ENCODE data around the gene CFAP107.
"Not testable (repeated sequence)": the region's sequence is repeated elsewhere in the genome, so short reads cannot be mapped to it uniquely, and the experiment has no call there.

Gene CFAP107

GRCh38 chr1:12714710-12715475 is 31.1 kb upstream of the CFAP107 start:
- Histone ChIP-seq H3K27me3 (ENCODE audit: control insufficient read depth, insufficient read depth, low read length) (no peaks in the 10 kb centered on the region), H3K4me1 (ENCODE audit: control insufficient read depth, low read depth, low read length) (peaks cover 45% of the 10 kb centered on the region), H3K27ac (ENCODE audit: low read length) (no peak overlapping the region), H3K9ac (ENCODE audit: low read length) (no peak overlapping the region), H3K4me3 (ENCODE audit: low read length) (no peak overlapping the region), H3K9me3 (ENCODE audit: control insufficient read depth, low read depth, low read length) (no peaks in the 10 kb centered on the region), H3K36me3 (ENCODE audit: control insufficient read depth, low read depth, low read length) (no peaks in the 10 kb centered on the region)

- H3K4me3 ChIP-seq (ENCODE audit: low read length), result no peak within 1 kb of the TSS
- H3K4me1 ChIP-seq (ENCODE audit: control insufficient read depth, low read depth, low read length), result peaks cover 45% of the 10 kb centered on the region
- H3K9ac ChIP-seq (ENCODE audit: low read length), result no peak within 1 kb of the TSS
These were observed 30.0 kb upstream of the CFAP107 start, which contains the start of gene AADACL3 for GRCh38 chr1:12715896-12716437. Gene AADACL3 (plus strand): TSS chr1:12716110. CDS start chr1:12716177, 67 bp downstream.

GRCh38 chr1:12717301-12717838 is 28.6 kb upstream of the CFAP107 start:
- no peak overlapping the region for H3K4me3 ChIP-seq (ENCODE audit: low read length)
- H3K36me3 ChIP-seq (ENCODE audit: control insufficient read depth, low read depth, low read length), result no peaks in the 10 kb centered on the region
- H3K27ac ChIP-seq (ENCODE audit: low read length), result no peak overlapping the region
- peaks cover 38% of the 10 kb centered on the region for H3K4me1 ChIP-seq (ENCODE audit: control insufficient read depth, low read depth, low read length)
- no peaks in the 10 kb centered on the region for H3K27me3 ChIP-seq (ENCODE audit: control insufficient read depth, insufficient read depth, low read length)
- H3K9ac ChIP-seq (ENCODE audit: low read length), result no peak overlapping the region
- no peaks in the 10 kb centered on the region for H3K9me3 ChIP-seq (ENCODE audit: control insufficient read depth, low read depth, low read length)

More at GRCh38 chr1:12715896-12716437, 30.0 kb upstream of the CFAP107 start, which contains the start of gene AADACL3:
- Histone ChIP-seq H3K9me3 (ENCODE audit: control insufficient read depth, low read depth, low read length) (no peaks in the 10 kb centered on the region), H3K36me3 (ENCODE audit: control insufficient read depth, low read depth, low read length) (no peaks in the 10 kb centered on the region), H3K27me3 (ENCODE audit: control insufficient read depth, insufficient read depth, low read length) (no peaks in the 10 kb centered on the region), H3K27ac (ENCODE audit: low read length) (no peak within 1 kb of the TSS)

- Histone ChIP-seq H3K9ac (ENCODE audit: low read length) (no peak overlapping the region), H3K4me1 (ENCODE audit: control insufficient read depth, low read depth, low read length) (peaks cover 4% of the 10 kb centered on the region), H3K36me3 (ENCODE audit: control insufficient read depth, low read depth, low read length) (no peaks in the 10 kb centered on the region), H3K27me3 (ENCODE audit: control insufficient read depth, insufficient read depth, low read length) (no peaks in the 10 kb centered on the region), H3K9me3 (ENCODE audit: control insufficient read depth, low read depth, low read length) (no peaks in the 10 kb centered on the region), H3K4me3 (ENCODE audit: low read length) (no peak overlapping the region), H3K27ac (ENCODE audit: low read length) (no peak overlapping the region)
These were observed 23.4 kb upstream of the CFAP107 start for GRCh38 chr1:12722626-12723025.

- Histone ChIP-seq H3K4me1 (ENCODE audit: control insufficient read depth, low read depth, low read length) (no peaks in the 10 kb centered on the region), H3K36me3 (ENCODE audit: control insufficient read depth, low read depth, low read length) (no peaks in the 10 kb centered on the region), H3K4me3 (ENCODE audit: low read length) (no peak overlapping the region), H3K9me3 (ENCODE audit: control insufficient read depth, low read depth, low read length) (no peaks in the 10 kb centered on the region), H3K27me3 (ENCODE audit: control insufficient read depth, insufficient read depth, low read length) (no peaks in the 10 kb centered on the region), H3K9ac (ENCODE audit: low read length) (no peak overlapping the region), H3K27ac (ENCODE audit: low read length) (no peak overlapping the region)
These were observed 17.6 kb upstream of the CFAP107 start for GRCh38 chr1:12728391-12728790.

GRCh38 chr1:12730156-12730555 is 15.8 kb upstream of the CFAP107 start:
- no peaks in the 10 kb centered on the region for H3K4me1 ChIP-seq (ENCODE audit: control insufficient read depth, low read depth, low read length)
- H3K4me3 ChIP-seq (ENCODE audit: low read length), result no peak overlapping the region
- H3K27me3 ChIP-seq (ENCODE audit: control insufficient read depth, insufficient read depth, low read length), result no peaks in the 10 kb centered on the region
- H3K9me3 ChIP-seq (ENCODE audit: control insufficient read depth, low read depth, low read length), result no peaks in the 10 kb centered on the region
- H3K9ac ChIP-seq (ENCODE audit: low read length), result no peak overlapping the region
- H3K36me3 ChIP-seq (ENCODE audit: control insufficient read depth, low read depth, low read length), result no peaks in the 10 kb centered on the region
- no peak overlapping the region for H3K27ac ChIP-seq (ENCODE audit: low read length)

GRCh38 chr1:12731084-12731483 is 14.9 kb upstream of the CFAP107 start:
- H3K36me3 ChIP-seq (ENCODE audit: control insufficient read depth, low read depth, low read length); H3K9ac ChIP-seq (ENCODE audit: low read length); H3K9me3 ChIP-seq (ENCODE audit: control insufficient read depth, low read depth, low read length); H3K4me1 ChIP-seq (ENCODE audit: control insufficient read depth, low read depth, low read length); H3K27me3 ChIP-seq (ENCODE audit: control insufficient read depth, insufficient read depth, low read length); H3K4me3 ChIP-seq (ENCODE audit: low read length); H3K27ac ChIP-seq (ENCODE audit: low read length): not testable (repeated sequence)

- Histone ChIP-seq H3K9me3 (ENCODE audit: control insufficient read depth, low read depth, low read length) (no peaks in the 10 kb centered on the region), H3K4me1 (ENCODE audit: control insufficient read depth, low read depth, low read length) (no peaks in the 10 kb centered on the region), H3K4me3 (ENCODE audit: low read length) (no peak overlapping the region), H3K27ac (ENCODE audit: low read length) (no peak overlapping the region), H3K27me3 (ENCODE audit: control insufficient read depth, insufficient read depth, low read length) (no peaks in the 10 kb centered on the region), H3K9ac (ENCODE audit: low read length) (no peak overlapping the region), H3K36me3 (ENCODE audit: control insufficient read depth, low read depth, low read length) (no peaks in the 10 kb centered on the region)
These were observed 11.3 kb upstream of the CFAP107 start for GRCh38 chr1:12734651-12735050.

GRCh38 chr1:12738934-12739333 is 7.1 kb upstream of the CFAP107 start:
- Histone ChIP-seq H3K9me3 (ENCODE audit: control insufficient read depth, low read depth, low read length) (no peaks in the 10 kb centered on the region), H3K27ac (ENCODE audit: low read length) (no peak overlapping the region), H3K4me1 (ENCODE audit: control insufficient read depth, low read depth, low read length) (no peaks in the 10 kb centered on the region), H3K4me3 (ENCODE audit: low read length) (no peak overlapping the region), H3K27me3 (ENCODE audit: control insufficient read depth, insufficient read depth, low read length) (no peaks in the 10 kb centered on the region), H3K36me3 (ENCODE audit: control insufficient read depth, low read depth, low read length) (no peaks in the 10 kb centered on the region), H3K9ac (ENCODE audit: low read length) (no peak overlapping the region)

GRCh38 chr1:12739613-12740012 is 6.4 kb upstream of the CFAP107 start:
- no peaks in the 10 kb centered on the region for H3K9me3 ChIP-seq (ENCODE audit: control insufficient read depth, low read depth, low read length)

GRCh38 chr1:12741946-12742345 is 4.1 kb upstream of the CFAP107 start:
- no peak overlapping the region for H3K27ac ChIP-seq (ENCODE audit: low read length)
- H3K9me3 ChIP-seq (ENCODE audit: control insufficient read depth, low read depth, low read length), result no peaks in the 10 kb centered on the region
- no peaks in the 10 kb centered on the region for H3K27me3 ChIP-seq (ENCODE audit: control insufficient read depth, insufficient read depth, low read length)
- no peak overlapping the region for H3K9ac ChIP-seq (ENCODE audit: low read length)
- H3K36me3 ChIP-seq (ENCODE audit: control insufficient read depth, low read depth, low read length), result no peaks in the 10 kb centered on the region
- H3K4me1 ChIP-seq (ENCODE audit: control insufficient read depth, low read depth, low read length), result no peaks in the 10 kb centered on the region
- H3K4me3 ChIP-seq (ENCODE audit: low read length), result no peak overlapping the region

More at GRCh38 chr1:12739613-12740012, 6.4 kb upstream of the CFAP107 start:
- Histone ChIP-seq H3K27ac (ENCODE audit: low read length) (no peak overlapping the region), H3K27me3 (ENCODE audit: control insufficient read depth, insufficient read depth, low read length) (no peaks in the 10 kb centered on the region), H3K4me1 (ENCODE audit: control insufficient read depth, low read depth, low read length) (no peaks in the 10 kb centered on the region), H3K36me3 (ENCODE audit: control insufficient read depth, low read depth, low read length) (no peaks in the 10 kb centered on the region), H3K9ac (ENCODE audit: low read length) (no peak overlapping the region), H3K4me3 (ENCODE audit: low read length) (no peak overlapping the region)
